ENCODE results near the gene CREG2.

Gene CREG2

GRCh38 chr2:101307503-101307902 lies 79.8 kb downstream of the CREG2 start:
- no peak for DNase-seq (ENCODE audit: low spot score)

GRCh38 chr2:101306410-101306809 lies 80.9 kb downstream of the CREG2 start:
- DNase-seq (ENCODE audit: low spot score) = no peak

GRCh38 chr2:101305492-101306078 lies 81.7 kb downstream of the CREG2 start:
- no peak for DNase-seq (ENCODE audit: low spot score)

GRCh38 chr2:101305035-101305434 lies 82.3 kb downstream of the CREG2 start:
- no peak for DNase-seq (ENCODE audit: low spot score)

GRCh38 chr2:101303688-101304087 lies 83.6 kb downstream of the CREG2 start:
- no peak for DNase-seq (ENCODE audit: low spot score)

- no peak for DNase-seq (ENCODE audit: low spot score)
Measured at GRCh38 chr2:101302016-101302415, 85.3 kb downstream of the CREG2 start.

- DNase-seq (ENCODE audit: low spot score) = no peak
Measured at GRCh38 chr2:101300836-101301235, 86.5 kb downstream of the CREG2 start.

- DNase-seq (ENCODE audit: low spot score) = no peak
Measured at GRCh38 chr2:101300164-101300563, 87.1 kb downstream of the CREG2 start.

- no peak for DNase-seq (ENCODE audit: low spot score)
Measured at GRCh38 chr2:101299604-101300003, 87.7 kb downstream of the CREG2 start.

- no peak for DNase-seq (ENCODE audit: low spot score)
Measured at GRCh38 chr2:101297383-101297782, 89.9 kb downstream of the CREG2 start.

GRCh38 chr2:101296371-101296770 lies 90.9 kb downstream of the CREG2 start:
- no peak for DNase-seq (ENCODE audit: low spot score)

- no peak for DNase-seq (ENCODE audit: low spot score)
Measured at GRCh38 chr2:101295895-101296294, 91.4 kb downstream of the CREG2 start.
